ENCODE data around the gene PPAN.

DNA sequence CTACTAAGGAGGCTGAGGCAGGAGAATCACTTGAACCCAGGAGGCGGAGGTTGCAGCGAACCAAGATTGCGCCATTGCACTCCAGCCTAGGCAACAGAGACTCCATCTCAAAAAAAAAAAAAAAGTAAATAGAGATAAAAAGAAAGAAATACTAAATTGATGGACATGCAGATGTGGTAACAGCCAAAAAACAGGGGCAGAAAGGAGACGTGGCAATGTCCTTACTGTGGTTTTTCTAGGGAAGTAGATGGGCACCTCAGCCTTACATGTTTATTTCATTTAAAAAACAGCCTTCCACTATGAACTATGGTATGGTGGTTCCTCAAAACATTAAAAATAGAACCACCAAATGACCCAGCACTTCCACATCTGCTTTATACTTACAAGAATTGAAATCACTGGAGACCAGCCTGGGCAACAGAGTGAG lies 20.1 kb downstream of the PPAN start:
- TF ChIP-seq NFRKB (IDR thresholded peaks at IDR 0.05) (no peak), FOXK2 (IDR thresholded peaks at IDR 0.05) (no peak), ZNF384 (IDR thresholded peaks at IDR 0.05) (no peak), HDGF (IDR thresholded peaks at IDR 0.05; ENCODE audit: borderline replicate concordance) (no peak), L3MBTL2 (conservative IDR thresholded peaks at IDR 0.05) (no peak), BHLHE40 (IDR thresholded peaks at IDR 0.05; ENCODE audit: borderline replicate concordance) (no peak), SUZ12 (IDR thresholded peaks at IDR 0.05) (no peak), SP1 (IDR thresholded peaks at IDR 0.05) (no peak), TARDBP (IDR thresholded peaks at IDR 0.05) (no peak)
